ENCODE data around the gene IRF2BPL.

IRF2BPL gene

GRCh38 chr14:77014734-77015133 lies 13.8 kb downstream of the IRF2BPL start:
- ChIA-PET CTCF (no interaction called here), POLR2A (ENCODE audit: low non-redundant PET) (no interaction called here)
- peak overlapping the region; percentile 42 for H3K27ac ChIP-seq
- DNase-seq (ENCODE audit: low spot score): no peak
- no peak for TF ChIP-seq CTCF (conservative IDR thresholded peaks at IDR 0.05; ENCODE audit: low read depth)

- ChIA-PET CTCF (no interaction called here), POLR2A (ENCODE audit: low non-redundant PET) (interaction anchor here (1.1 kb wide), 1 partner anchor 10 kb away, joined by 3 read pairs; no protein-coding TSS in a partner anchor)
- no peak for TF ChIP-seq CTCF (conservative IDR thresholded peaks at IDR 0.05; ENCODE audit: low read depth)
- peak overlapping the region; percentile 42 for H3K27ac ChIP-seq
- no peak for DNase-seq (ENCODE audit: low spot score)
Measured at GRCh38 chr14:77014004-77014604, 14.4 kb downstream of the IRF2BPL start.

GRCh38 chr14:77012193-77012765 lies 16.2 kb downstream of the IRF2BPL start:
- CTCF ChIA-PET: interaction anchor here (0.7 kb wide), 1 partner anchor 15 kb away, joined by 4 read pairs; no protein-coding TSS in a partner anchor

DNA sequence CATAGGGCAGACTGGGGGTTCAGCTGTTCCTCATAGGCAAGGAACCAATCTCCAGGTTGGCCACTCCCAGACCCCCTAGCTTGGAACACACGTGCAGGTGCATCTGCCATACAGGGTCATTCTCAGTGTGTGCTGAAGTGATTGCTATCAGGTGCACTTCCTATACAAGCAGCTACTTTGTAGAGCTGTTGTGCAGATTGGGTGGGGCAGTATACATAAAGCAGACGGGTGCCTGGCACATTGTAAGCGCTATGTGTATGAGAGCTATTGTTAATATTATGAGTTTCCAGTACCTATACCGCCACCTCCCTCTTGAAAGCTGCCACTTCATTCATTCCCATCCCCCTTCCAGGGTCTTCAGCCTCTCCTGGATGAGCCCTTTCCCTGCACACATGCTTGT lies 17.3 kb downstream of the IRF2BPL start:
- no peak for TF ChIP-seq CTCF (conservative IDR thresholded peaks at IDR 0.05; ENCODE audit: low read depth)
- CTCF ChIA-PET: interaction anchor here (0.5 to 0.9 kb wide), 2 partner anchors 49 to 98 kb away, joined by 3 to 4 read pairs; no protein-coding TSS in a partner anchor
- no peak for DNase-seq (ENCODE audit: low spot score)
- H3K27ac ChIP-seq: no peak overlapping the region
- POLR2A ChIA-PET (ENCODE audit: low non-redundant PET): no interaction called here

More at GRCh38 chr14:77012193-77012765, 16.2 kb downstream of the IRF2BPL start:
- DNase-seq (ENCODE audit: low spot score): no peak
- H3K27ac ChIP-seq: no peak overlapping the region
- no peak for TF ChIP-seq CTCF (conservative IDR thresholded peaks at IDR 0.05; ENCODE audit: low read depth)
- POLR2A ChIA-PET (ENCODE audit: low non-redundant PET): no interaction called here

DNA sequence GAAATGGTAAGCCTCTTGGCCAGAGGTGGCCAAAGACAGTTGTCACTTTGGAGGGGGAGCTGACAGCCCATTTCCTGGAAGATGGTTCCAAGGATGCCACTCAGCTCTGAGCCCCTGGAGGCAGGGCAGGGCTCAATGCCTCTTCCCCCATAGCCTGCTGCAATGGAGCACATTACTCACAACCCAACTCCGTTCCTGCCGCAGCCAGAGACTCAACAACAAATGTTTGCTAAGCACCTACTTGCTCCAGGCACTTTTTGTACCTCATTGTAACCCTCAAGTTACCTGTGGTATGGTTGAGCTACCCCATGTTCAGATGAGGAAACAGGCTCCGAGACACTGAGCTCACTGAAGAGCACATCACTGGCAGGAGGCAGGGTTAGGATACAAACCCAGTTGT lies 19.5 kb downstream of the IRF2BPL start:
- CTCF ChIA-PET: interaction anchor here (0.6 kb wide), 2 partner anchors 59 to 61 kb away, joined by 3 read pairs; no protein-coding TSS in a partner anchor
- peak; percentile 46 for DNase-seq (ENCODE audit: low spot score)
- TF ChIP-seq CTCF (conservative IDR thresholded peaks at IDR 0.05; ENCODE audit: low read depth): no peak
- POLR2A ChIA-PET (ENCODE audit: low non-redundant PET): interaction anchor here (0.6 to 0.8 kb wide), 2 partner anchors 37 to 56 kb away, joined by 3 read pairs; no protein-coding TSS in a partner anchor
- peak overlapping the region; percentile 81 for H3K27ac ChIP-seq

GRCh38 chr14:77008541-77008940 lies 20.0 kb downstream of the IRF2BPL start:
- TF ChIP-seq CTCF (conservative IDR thresholded peaks at IDR 0.05; ENCODE audit: low read depth): no peak
- POLR2A ChIA-PET (ENCODE audit: low non-redundant PET): interaction anchor here (0.6 to 0.8 kb wide), 2 partner anchors 37 to 55 kb away, joined by 3 read pairs; no protein-coding TSS in a partner anchor
- H3K27ac ChIP-seq: peak overlapping the region; percentile 81
- CTCF ChIA-PET: interaction anchor here (0.8 kb wide), 1 partner anchor 51 kb away, joined by 4 read pairs; no protein-coding TSS in a partner anchor
- DNase-seq (ENCODE audit: low spot score): no peak

Data from RWPE1 (cell line).